Left colon (tissue), 2 donors: ENCODE results near the gene CALN1. TPM values are rescaled to one million over a fixed set of nuclear protein-coding genes. Genes with fewer than 3 reads are reported as not detected.
"Not testable (repeated sequence)": the region's sequence is repeated elsewhere in the genome, so short reads cannot be mapped to it uniquely, and the experiment has no call there.

ENCODE experiments used
- ATAC-seq: fragments of 200-7000 bp; cut with Tn5 transposase; one replicate; pipeline ENCODE4 v1.9.1; 2020; ENCODE audit warnings: mild to moderate bottlenecking, moderate library complexity
- DNase-seq, 2 donors: peaks; one replicate each; pipeline ENCODE4 v3.0.0-alpha.2; 2020
- intact Hi-C, 2 donors: fragments of 100-400 bp; cut with DNase I in 1 of 2; cut with micrococcal nuclease in 1 of 2; formaldehyde crosslinking; loops; one replicate each; pipeline versions ENCODE4 v1.11.2 to v1.14.0; 2022; cut with DNase I, micrococcal nuclease
- total RNA-seq, 2 donors: library from RNA; stranded (reverse); fragmentation: NEBNext Ultra II Directional; extraction: Animal tissue kit (Norgen Biotek cat#: 25700); gene quantifications; one replicate each; pipeline ENCODE4 v1.2.1, GENCODE V29; 2021
- donor health status: DM: no; HTN: no; CAD: no.
- donor health status: DM: yes; HTN: yes; CAD: no.

The CALN1 gene
- total RNA-seq, 2 donors from 2014 or later, result not detected

- DNase-seq, result no peak
- no peak for ATAC-seq
- intact Hi-C loops, result no loop called here
Observed at GRCh38 chr7:72078301-72078700, 333.8 kb downstream of the CALN1 start.

- no peak for DNase-seq
- ATAC-seq, result no peak
- intact Hi-C loops, result no loop called here
Observed at GRCh38 chr7:72077786-72078185, 334.4 kb downstream of the CALN1 start.

- no peak for ATAC-seq
- DNase-seq, result no peak
- intact Hi-C loops, result no loop called here
Observed at GRCh38 chr7:72072901-72073300, 339.2 kb downstream of the CALN1 start.

GRCh38 chr7:72069263-72069662 lies 342.9 kb downstream of the CALN1 start:
- intact Hi-C loops, result no loop called here
- ATAC-seq, result no peak

GRCh38 chr7:72065764-72066163 lies 346.4 kb downstream of the CALN1 start:
- intact Hi-C loops, DNase-seq, ATAC-seq: not testable (repeated sequence)

More at GRCh38 chr7:72069263-72069662, 342.9 kb downstream of the CALN1 start:
- DNase-seq, result no peak

- ATAC-seq, result no peak
- intact Hi-C loops, result no loop called here
- DNase-seq, result no peak
Observed at GRCh38 chr7:72064916-72065315, 347.2 kb downstream of the CALN1 start.

- intact Hi-C loops, result no loop called here
- ATAC-seq (no peak), DNase-seq (no peak)
Observed at GRCh38 chr7:72063330-72063729, 348.8 kb downstream of the CALN1 start.

GRCh38 chr7:72062666-72063065 lies 349.5 kb downstream of the CALN1 start:
- intact Hi-C loops, result no loop called here
- ATAC-seq (no peak), DNase-seq (no peak)

- DNase-seq (no peak), ATAC-seq (no peak)
- intact Hi-C loops, result no loop called here
Observed at GRCh38 chr7:72059925-72060324, 352.2 kb downstream of the CALN1 start.

GRCh38 chr7:72058579-72058978 lies 353.6 kb downstream of the CALN1 start:
- intact Hi-C loops, result no loop called here
- DNase-seq (peak in 1 of 2 donors; percentile 15), ATAC-seq (no peak)

- DNase-seq, result no peak
- ATAC-seq, result no peak
- intact Hi-C loops, result no loop called here
Observed at GRCh38 chr7:72057796-72058195, 354.3 kb downstream of the CALN1 start.

- ATAC-seq, result no peak
- no peak for DNase-seq
- intact Hi-C loops, result no loop called here
Observed at GRCh38 chr7:72057231-72057630, 354.9 kb downstream of the CALN1 start.

GRCh38 chr7:72055426-72055825 lies 356.7 kb downstream of the CALN1 start:
- ATAC-seq, result no peak

GRCh38 chr7:72053292-72053691 lies 358.8 kb downstream of the CALN1 start:
- intact Hi-C loops, result no loop called here
- DNase-seq, result no peak
- no peak for ATAC-seq

More at GRCh38 chr7:72055426-72055825, 356.7 kb downstream of the CALN1 start:
- intact Hi-C loops, result no loop called here
- DNase-seq, result no peak

GRCh38 chr7:72048420-72048819 lies 363.7 kb downstream of the CALN1 start:
- ATAC-seq, result no peak

GRCh38 chr7:72042855-72043254 lies 369.3 kb downstream of the CALN1 start:
- no peak for DNase-seq
- ATAC-seq, result no peak
- intact Hi-C loops, result no loop called here

More at GRCh38 chr7:72048420-72048819, 363.7 kb downstream of the CALN1 start:
- intact Hi-C loops, result no loop called here
- DNase-seq, result no peak

GRCh38 chr7:72040641-72041040 lies 371.5 kb downstream of the CALN1 start:
- intact Hi-C loops, result no loop called here
- ATAC-seq (no peak), DNase-seq (no peak)

GRCh38 chr7:72039460-72039859 lies 372.7 kb downstream of the CALN1 start:
- DNase-seq (no peak), ATAC-seq (no peak)
- intact Hi-C loops, result no loop called here

- ATAC-seq, result no peak
- intact Hi-C loops, result no loop called here
- DNase-seq, result no peak
Observed at GRCh38 chr7:72038022-72038732, 374.0 kb downstream of the CALN1 start.

- intact Hi-C loops, result no loop called here
- no peak for DNase-seq
- no peak for ATAC-seq
Observed at GRCh38 chr7:72037516-72037915, 374.6 kb downstream of the CALN1 start.

- intact Hi-C loops, result no loop called here
- ATAC-seq, result no peak
Observed at GRCh38 chr7:72035266-72035665, 376.9 kb downstream of the CALN1 start.

More at GRCh38 chr7:72035266-72035665, 376.9 kb downstream of the CALN1 start:
- DNase-seq, result no peak
